ENCODE results near the gene MLLT3. TPM values are rescaled to one million over a fixed set of nuclear protein-coding genes. Genes with fewer than 3 reads are reported as not detected.

Gene MLLT3
- total RNA-seq, 1 experiment from 2014 or later: 18.1 TPM

- DNase-seq (ENCODE audit: low read depth): peak; percentile 66
Observed at GRCh38 chr9:20477940-20478620, 144.2 kb downstream of the MLLT3 start.

GRCh38 chr9:20476912-20477521 lies 145.3 kb downstream of the MLLT3 start:
- no peak for DNase-seq (ENCODE audit: low read depth)

- DNase-seq (ENCODE audit: low read depth): no peak
Observed at GRCh38 chr9:20474496-20474895, 147.8 kb downstream of the MLLT3 start.

GRCh38 chr9:20473515-20474013 lies 148.7 kb downstream of the MLLT3 start:
- no peak for DNase-seq (ENCODE audit: low read depth)

GRCh38 chr9:20472342-20473045 lies 149.8 kb downstream of the MLLT3 start:
- DNase-seq (ENCODE audit: low read depth): no peak

GRCh38 chr9:20466328-20467008 lies 155.8 kb downstream of the MLLT3 start:
- no peak for DNase-seq (ENCODE audit: low read depth)

- no peak for DNase-seq (ENCODE audit: low read depth)
Observed at GRCh38 chr9:20464242-20464641, 158.1 kb downstream of the MLLT3 start.

- no peak for DNase-seq (ENCODE audit: low read depth)
Observed at GRCh38 chr9:20463823-20464222, 158.5 kb downstream of the MLLT3 start.

GRCh38 chr9:20462410-20462809 lies 159.9 kb downstream of the MLLT3 start:
- DNase-seq (ENCODE audit: low read depth): no peak

GRCh38 chr9:20447291-20447690 lies 175.0 kb downstream of the MLLT3 start:
- DNase-seq (ENCODE audit: low read depth): no peak

GRCh38 chr9:20446248-20446647 lies 176.1 kb downstream of the MLLT3 start:
- no peak for DNase-seq (ENCODE audit: low read depth)

- no peak for DNase-seq (ENCODE audit: low read depth)
Observed at GRCh38 chr9:20442461-20443319, 179.6 kb downstream of the MLLT3 start.

GRCh38 chr9:20441711-20442423 lies 180.4 kb downstream of the MLLT3 start:
- DNase-seq (ENCODE audit: low read depth): no peak

GRCh38 chr9:20441166-20441565 lies 181.1 kb downstream of the MLLT3 start:
- DNase-seq (ENCODE audit: low read depth): no peak

- peak; percentile 21 for DNase-seq (ENCODE audit: low read depth)
Observed at GRCh38 chr9:20437476-20437875, 184.8 kb downstream of the MLLT3 start.

- DNase-seq (ENCODE audit: low read depth): no peak
Observed at GRCh38 chr9:20436476-20437195, 185.7 kb downstream of the MLLT3 start.

GRCh38 chr9:20428976-20429375 lies 193.3 kb downstream of the MLLT3 start:
- no peak for DNase-seq (ENCODE audit: low read depth)

GRCh38 chr9:20427359-20427758 lies 194.9 kb downstream of the MLLT3 start:
- DNase-seq (ENCODE audit: low read depth): no peak

GRCh38 chr9:20426019-20426418 lies 196.3 kb downstream of the MLLT3 start:
- no peak for DNase-seq (ENCODE audit: low read depth)

GRCh38 chr9:20419533-20419932 lies 202.8 kb downstream of the MLLT3 start:
- DNase-seq (ENCODE audit: low read depth): no peak
